Osteoblast (primary cell): Measurements from ENCODE around the gene MMD2. TPM values are rescaled to one million over a fixed set of nuclear protein-coding genes. Genes with fewer than 3 reads are reported as not detected.

Experiments used
- DNase-seq: peaks from one replicate; pipeline ENCODE4 v3.0.0; 2011; ENCODE audit warnings: low spot score, mixed read lengths; ENCODE audit not compliant: insufficient read length; ENCODE audit errors: missing footprints
- H2AFZ ChIP-seq: 2 replicates; pipeline ENCODE4 v1.6.0; 2011; ENCODE audit warnings: mild to moderate bottlenecking, low read length
- H3K27ac ChIP-seq: 2 replicates; pipeline ENCODE4 v1.5.1; 2011; ENCODE audit warnings: mild to moderate bottlenecking, low read depth, low read length, moderate library complexity
- H3K27me3 ChIP-seq: 2 replicates; pipeline ENCODE4 v1.6.0; 2012; ENCODE audit warnings: mild to moderate bottlenecking, control low read depth, inconsistent platforms, low read length, moderate library complexity; ENCODE audit not compliant: insufficient read depth
- H3K36me3 ChIP-seq: 2 replicates; pipeline ENCODE4 v1.5.1; 2011; ENCODE audit warnings: mild to moderate bottlenecking, low read length, control low read depth, moderate library complexity; ENCODE audit not compliant: insufficient read depth
- H3K4me1 ChIP-seq: 2 replicates; pipeline ENCODE4 v1.5.1; 2011; ENCODE audit warnings: mild to moderate bottlenecking, low read length, control low read depth, moderate library complexity; ENCODE audit not compliant: insufficient read depth
- H3K4me2 ChIP-seq: 2 replicates; pipeline ENCODE4 v1.6.0; 2011; ENCODE audit warnings: mild to moderate bottlenecking, low read length; ENCODE audit not compliant: insufficient read depth
- H3K4me3 ChIP-seq: fragments of 200-600 bp; sonication (generic); 3 replicates; pipeline ENCODE4 v1.5.1; 2012; ENCODE audit warnings: mild to moderate bottlenecking, low read length, inconsistent platforms; ENCODE audit not compliant: insufficient read depth
- H3K79me2 ChIP-seq: 2 replicates; pipeline ENCODE4 v1.6.0; 2012; ENCODE audit warnings: mild to moderate bottlenecking, low read length, control low read depth, inconsistent platforms; ENCODE audit not compliant: insufficient read depth
- H3K9me3 ChIP-seq: 2 replicates; pipeline ENCODE4 v1.5.1; 2011; ENCODE audit warnings: low read depth, low read length, control low read depth
- H4K20me1 ChIP-seq: 2 replicates; pipeline ENCODE4 v1.6.0; 2012; ENCODE audit warnings: mild to moderate bottlenecking, low read length, control low read depth; ENCODE audit not compliant: insufficient read depth
- total RNA-seq: library from RNA; depleted of rRNA; stranded (reverse); fragments of >200 nt; gene quantifications from 2 replicates; pipeline ENCODE4 v1.2.3, GENCODE V29; 2012
- TF ChIP-seq, protein P1 (sequence below): IDR thresholded peaks from 2 replicates; pipeline ENCODE4 v1.5.1; 2011; ENCODE audit warnings: mild to moderate bottlenecking, low read depth, low read length, moderate library complexity; ENCODE audit errors: extremely low read depth

MMD2 gene
- total RNA-seq, 1 donor = not detected

- no peaks in the 10 kb centered on the region for H3K36me3 ChIP-seq
- H2AFZ ChIP-seq = no peak overlapping the region
- no peaks in the 10 kb centered on the region for H3K79me2 ChIP-seq
- H3K27ac ChIP-seq = no peak overlapping the region
- H3K9me3 ChIP-seq = peaks cover 1% of the 10 kb centered on the region
- H3K27me3 ChIP-seq = no peaks in the 10 kb centered on the region
- no peak for DNase-seq
- H3K4me1 ChIP-seq = no peaks in the 10 kb centered on the region
- H4K20me1 ChIP-seq = no peaks in the 10 kb centered on the region
- TF ChIP-seq, protein P1, sequence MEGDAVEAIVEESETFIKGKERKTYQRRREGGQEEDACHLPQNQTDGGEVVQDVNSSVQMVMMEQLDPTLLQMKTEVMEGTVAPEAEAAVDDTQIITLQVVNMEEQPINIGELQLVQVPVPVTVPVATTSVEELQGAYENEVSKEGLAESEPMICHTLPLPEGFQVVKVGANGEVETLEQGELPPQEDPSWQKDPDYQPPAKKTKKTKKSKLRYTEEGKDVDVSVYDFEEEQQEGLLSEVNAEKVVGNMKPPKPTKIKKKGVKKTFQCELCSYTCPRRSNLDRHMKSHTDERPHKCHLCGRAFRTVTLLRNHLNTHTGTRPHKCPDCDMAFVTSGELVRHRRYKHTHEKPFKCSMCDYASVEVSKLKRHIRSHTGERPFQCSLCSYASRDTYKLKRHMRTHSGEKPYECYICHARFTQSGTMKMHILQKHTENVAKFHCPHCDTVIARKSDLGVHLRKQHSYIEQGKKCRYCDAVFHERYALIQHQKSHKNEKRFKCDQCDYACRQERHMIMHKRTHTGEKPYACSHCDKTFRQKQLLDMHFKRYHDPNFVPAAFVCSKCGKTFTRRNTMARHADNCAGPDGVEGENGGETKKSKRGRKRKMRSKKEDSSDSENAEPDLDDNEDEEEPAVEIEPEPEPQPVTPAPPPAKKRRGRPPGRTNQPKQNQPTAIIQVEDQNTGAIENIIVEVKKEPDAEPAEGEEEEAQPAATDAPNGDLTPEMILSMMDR = no peak
- no peak overlapping the region for H3K4me3 ChIP-seq
- H3K4me2 ChIP-seq = no peak overlapping the region
Measured at GRCh38 chr7:4873071-4873944, 85.7 kb downstream of the MMD2 start.

DNA sequence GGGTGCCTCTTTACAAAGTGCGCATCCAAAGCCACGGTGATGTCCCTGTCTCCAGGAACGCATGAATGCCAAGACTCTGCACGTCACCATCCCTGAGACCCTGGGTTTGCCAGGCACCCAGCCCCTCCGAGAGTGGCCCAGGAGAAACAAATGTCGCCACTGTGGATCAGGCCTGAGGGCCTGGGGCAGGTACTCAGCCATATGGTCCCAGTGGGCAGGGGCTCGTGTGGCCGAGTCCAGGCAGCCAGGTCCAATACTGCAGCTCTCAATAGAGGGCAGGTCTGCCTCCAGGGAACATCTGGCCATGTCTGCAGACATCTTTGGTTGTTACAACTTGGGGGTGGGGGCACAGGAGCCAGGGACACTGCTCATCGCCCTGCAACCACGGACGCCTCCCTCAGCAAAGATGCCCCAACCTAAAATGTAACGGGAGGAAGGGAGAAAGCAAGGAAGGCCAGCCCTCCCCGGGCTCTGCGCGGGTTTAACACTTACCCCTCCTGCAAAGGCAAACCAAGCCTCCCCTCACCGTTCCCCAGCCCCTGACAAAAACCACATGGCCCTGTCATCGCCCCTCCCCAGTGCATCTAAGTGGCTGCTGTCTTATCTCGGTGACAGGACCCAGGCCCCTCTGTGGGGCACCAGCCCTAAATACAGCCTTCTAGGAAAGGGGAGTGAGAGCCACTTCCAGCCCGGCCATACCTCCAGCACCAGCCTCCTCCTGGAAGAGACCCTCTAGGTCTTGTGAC lies 86.9 kb downstream of the MMD2 start:
- Histone ChIP-seq H2AFZ (no peak overlapping the region), H3K4me3 (no peak overlapping the region), H3K4me1 (no peaks in the 10 kb centered on the region), H3K79me2 (no peaks in the 10 kb centered on the region), H3K27me3 (no peaks in the 10 kb centered on the region), H3K36me3 (no peaks in the 10 kb centered on the region), H3K9me3 (peaks cover 2% of the 10 kb centered on the region), H3K4me2 (no peak overlapping the region), H3K27ac (no peak overlapping the region), H4K20me1 (no peaks in the 10 kb centered on the region)
- no peak for DNase-seq
- TF ChIP-seq, protein P1 = no peak

- H3K4me2 ChIP-seq = no peak overlapping the region
- no peaks in the 10 kb centered on the region for H3K79me2 ChIP-seq
- H3K4me3 ChIP-seq = no peak overlapping the region
- no peaks in the 10 kb centered on the region for H4K20me1 ChIP-seq
- H2AFZ ChIP-seq = no peak overlapping the region
- H3K27ac ChIP-seq = no peak overlapping the region
- no peaks in the 10 kb centered on the region for H3K4me1 ChIP-seq
- H3K9me3 ChIP-seq = peaks cover 2% of the 10 kb centered on the region
- H3K36me3 ChIP-seq = no peaks in the 10 kb centered on the region
- no peak for DNase-seq
- H3K27me3 ChIP-seq = no peaks in the 10 kb centered on the region
- TF ChIP-seq, protein P1 = no peak
Measured at GRCh38 chr7:4871056-4871680, 87.8 kb downstream of the MMD2 start.
